ENCODE data around the gene MARCHF10. TPM values are rescaled to one million over a fixed set of nuclear protein-coding genes. Genes with fewer than 3 reads are reported as not detected.

Gene MARCHF10
- total and polyA plus RNA-seq, 9 donors: 0.09 to 1.1 (median 0.42) TPM

- H3K27me3 ChIP-seq (ENCODE audit: control insufficient read depth, insufficient read depth, low read length): no peaks in the 10 kb centered on the region
- peaks cover 2% of the 10 kb centered on the region for H3K4me1 ChIP-seq (ENCODE audit: control insufficient read depth, insufficient read depth, low read length)
- WGBS (ENCODE audit: insufficient coverage): no CpG with 5 or more reads among the region's 1 CpG
- no peaks in the 10 kb centered on the region for H3K9me3 ChIP-seq (replicated peaks; ENCODE audit: control insufficient read depth, low read depth, low read length)
- H3K4me3 ChIP-seq (ENCODE audit: low read length): no peak overlapping the region
- no peak overlapping the region for H3K27ac ChIP-seq (ENCODE audit: low read length)
- no peaks in the 10 kb centered on the region for H3K36me3 ChIP-seq (ENCODE audit: control insufficient read depth, insufficient read depth, low read length)
- DNase-seq: no peak
Measured at GRCh38 chr17:62722625-62723024, 85.5 kb downstream of the MARCHF10 start.

GRCh38 chr17:62720126-62720850 is 87.8 kb downstream of the MARCHF10 start:
- WGBS (ENCODE audit: insufficient coverage): no CpG with 5 or more reads among the region's 3 CpGs
- Histone ChIP-seq H3K9me3 (replicated peaks; ENCODE audit: control insufficient read depth, low read depth, low read length) (no peaks in the 10 kb centered on the region), H3K36me3 (ENCODE audit: control insufficient read depth, insufficient read depth, low read length) (no peaks in the 10 kb centered on the region), H3K4me1 (ENCODE audit: control insufficient read depth, insufficient read depth, low read length) (peaks cover 2% of the 10 kb centered on the region), H3K4me3 (ENCODE audit: low read length) (no peak overlapping the region), H3K27me3 (ENCODE audit: control insufficient read depth, insufficient read depth, low read length) (no peaks in the 10 kb centered on the region), H3K27ac (ENCODE audit: low read length) (no peak overlapping the region)
- DNase-seq: no peak

- Histone ChIP-seq H3K4me1 (ENCODE audit: control insufficient read depth, insufficient read depth, low read length) (peaks cover 2% of the 10 kb centered on the region), H3K36me3 (ENCODE audit: control insufficient read depth, insufficient read depth, low read length) (no peaks in the 10 kb centered on the region), H3K9me3 (replicated peaks; ENCODE audit: control insufficient read depth, low read depth, low read length) (no peaks in the 10 kb centered on the region), H3K4me3 (ENCODE audit: low read length) (no peak overlapping the region), H3K27ac (ENCODE audit: low read length) (no peak overlapping the region), H3K27me3 (ENCODE audit: control insufficient read depth, insufficient read depth, low read length) (no peaks in the 10 kb centered on the region)
- no peak for DNase-seq
- no CpG with 5 or more reads among the region's 1 CpG for WGBS (ENCODE audit: insufficient coverage)
Measured at GRCh38 chr17:62719586-62719985, 88.5 kb downstream of the MARCHF10 start.

GRCh38 chr17:62718429-62718828 is 89.7 kb downstream of the MARCHF10 start:
- DNase-seq: no peak
- Histone ChIP-seq H3K4me3 (ENCODE audit: low read length) (no peak overlapping the region), H3K27me3 (ENCODE audit: control insufficient read depth, insufficient read depth, low read length) (no peaks in the 10 kb centered on the region), H3K36me3 (ENCODE audit: control insufficient read depth, insufficient read depth, low read length) (no peaks in the 10 kb centered on the region), H3K9me3 (replicated peaks; ENCODE audit: control insufficient read depth, low read depth, low read length) (no peaks in the 10 kb centered on the region), H3K27ac (ENCODE audit: low read length) (no peak overlapping the region), H3K4me1 (ENCODE audit: control insufficient read depth, insufficient read depth, low read length) (peaks cover 3% of the 10 kb centered on the region)
- 80% methylated on average over 6 of the region's 11 CpGs for WGBS (ENCODE audit: insufficient coverage)

DNA sequence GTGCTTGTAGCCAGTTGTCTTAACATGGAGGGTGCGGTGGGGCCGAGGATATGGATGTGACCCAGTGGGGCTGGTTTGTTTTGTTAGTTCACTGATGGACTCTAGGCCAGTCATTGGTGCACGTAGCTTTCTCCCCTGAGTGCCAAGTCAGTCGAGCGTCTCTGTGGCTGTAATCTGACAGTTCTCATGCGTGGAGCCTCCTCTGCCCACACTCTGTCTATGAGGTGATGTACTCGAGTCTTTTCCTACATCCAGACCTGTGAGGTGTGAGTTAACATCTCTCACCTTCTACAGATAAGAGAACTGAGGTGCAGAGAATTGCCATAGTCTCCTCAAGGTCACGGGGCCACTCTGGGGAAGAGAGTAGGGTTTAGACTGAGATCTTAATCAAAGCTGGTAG is 90.2 kb downstream of the MARCHF10 start:
- DNase-seq: no peak
- H3K4me1 ChIP-seq (ENCODE audit: control insufficient read depth, insufficient read depth, low read length): peaks cover 3% of the 10 kb centered on the region
- H3K27me3 ChIP-seq (ENCODE audit: control insufficient read depth, insufficient read depth, low read length): no peaks in the 10 kb centered on the region
- WGBS (ENCODE audit: insufficient coverage): 90% methylated on average over 2 of the region's 8 CpGs
- H3K4me3 ChIP-seq (ENCODE audit: low read length): no peak overlapping the region
- H3K36me3 ChIP-seq (ENCODE audit: control insufficient read depth, insufficient read depth, low read length): no peaks in the 10 kb centered on the region
- H3K9me3 ChIP-seq (replicated peaks; ENCODE audit: control insufficient read depth, low read depth, low read length): no peaks in the 10 kb centered on the region
- no peak overlapping the region for H3K27ac ChIP-seq (ENCODE audit: low read length)

- H3K4me1 ChIP-seq (ENCODE audit: control insufficient read depth, insufficient read depth, low read length): peaks cover 3% of the 10 kb centered on the region
- no peak overlapping the region for H3K4me3 ChIP-seq (ENCODE audit: low read length)
- H3K27ac ChIP-seq (ENCODE audit: low read length): no peak overlapping the region
- no peaks in the 10 kb centered on the region for H3K36me3 ChIP-seq (ENCODE audit: control insufficient read depth, insufficient read depth, low read length)
- no peak for DNase-seq
- no peaks in the 10 kb centered on the region for H3K9me3 ChIP-seq (replicated peaks; ENCODE audit: control insufficient read depth, low read depth, low read length)
- no peaks in the 10 kb centered on the region for H3K27me3 ChIP-seq (ENCODE audit: control insufficient read depth, insufficient read depth, low read length)
- WGBS (ENCODE audit: insufficient coverage): 100% methylated on average over 3 of the region's 6 CpGs
Measured at GRCh38 chr17:62717589-62717855, 90.6 kb downstream of the MARCHF10 start.

DNA sequence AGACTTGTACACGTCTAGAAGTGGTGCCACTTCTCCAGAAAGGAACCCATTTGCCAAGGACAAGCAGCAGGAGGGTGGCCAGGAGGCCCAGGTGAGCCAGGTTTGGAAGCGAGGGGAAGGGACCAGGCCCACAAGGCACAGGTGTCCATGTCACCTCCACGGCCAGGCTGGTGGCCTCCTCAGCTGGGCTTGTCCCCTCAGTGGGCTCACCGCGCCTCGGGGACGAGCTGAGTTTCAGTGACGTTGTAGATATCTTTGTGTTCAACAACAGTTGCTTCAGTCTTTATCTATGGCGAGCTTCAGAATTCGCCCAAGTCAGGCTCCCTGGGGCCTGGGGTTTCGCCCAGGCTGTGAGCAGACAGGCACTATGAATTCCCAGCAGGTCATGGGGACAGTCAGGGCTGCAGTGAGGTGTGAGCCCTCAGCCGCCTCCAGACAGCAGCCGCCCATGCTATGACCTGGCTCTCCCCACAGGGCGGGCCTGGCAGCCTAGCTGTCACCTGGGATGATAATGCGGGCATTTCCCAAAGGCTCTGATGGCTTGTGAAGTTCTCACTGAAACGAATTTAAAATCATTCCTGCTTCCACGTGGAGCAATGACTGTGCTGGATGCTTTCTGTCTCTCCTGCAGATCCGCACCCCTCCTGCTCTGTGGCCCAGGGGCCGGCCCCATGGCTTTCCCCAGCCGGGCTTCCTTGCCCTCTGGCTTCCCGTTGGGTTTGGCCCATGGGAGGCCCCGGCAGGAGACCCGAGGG is 91.1 kb downstream of the MARCHF10 start:
- no peaks in the 10 kb centered on the region for H3K36me3 ChIP-seq (ENCODE audit: control insufficient read depth, insufficient read depth, low read length)
- 88% methylated on average over 23 of the region's 23 CpGs for WGBS (ENCODE audit: insufficient coverage)
- H3K4me1 ChIP-seq (ENCODE audit: control insufficient read depth, insufficient read depth, low read length): peaks cover 9% of the 10 kb centered on the region
- H3K27ac ChIP-seq (ENCODE audit: low read length): no peak overlapping the region
- no peaks in the 10 kb centered on the region for H3K9me3 ChIP-seq (replicated peaks; ENCODE audit: control insufficient read depth, low read depth, low read length)
- no peaks in the 10 kb centered on the region for H3K27me3 ChIP-seq (ENCODE audit: control insufficient read depth, insufficient read depth, low read length)
- H3K4me3 ChIP-seq (ENCODE audit: low read length): no peak overlapping the region
- no peak for DNase-seq

- WGBS (ENCODE audit: insufficient coverage): 82% methylated on average over 14 of the region's 18 CpGs
- Histone ChIP-seq H3K27ac (ENCODE audit: low read length) (no peak overlapping the region), H3K4me1 (ENCODE audit: control insufficient read depth, insufficient read depth, low read length) (peaks cover 9% of the 10 kb centered on the region), H3K36me3 (ENCODE audit: control insufficient read depth, insufficient read depth, low read length) (no peaks in the 10 kb centered on the region), H3K27me3 (ENCODE audit: control insufficient read depth, insufficient read depth, low read length) (no peaks in the 10 kb centered on the region), H3K4me3 (ENCODE audit: low read length) (no peak overlapping the region), H3K9me3 (replicated peaks; ENCODE audit: control insufficient read depth, low read depth, low read length) (no peaks in the 10 kb centered on the region)
- DNase-seq: no peak
Measured at GRCh38 chr17:62715882-62716390, 92.2 kb downstream of the MARCHF10 start.

- no peak overlapping the region for H3K4me3 ChIP-seq (ENCODE audit: low read length)
- 49% methylated on average over 7 of the region's 8 CpGs for WGBS (ENCODE audit: insufficient coverage)
- DNase-seq: no peak
- H3K27me3 ChIP-seq (ENCODE audit: control insufficient read depth, insufficient read depth, low read length): no peaks in the 10 kb centered on the region
- H3K27ac ChIP-seq (ENCODE audit: low read length): peak overlapping the region; percentile 67
- no peaks in the 10 kb centered on the region for H3K9me3 ChIP-seq (replicated peaks; ENCODE audit: control insufficient read depth, low read depth, low read length)
- H3K4me1 ChIP-seq (ENCODE audit: control insufficient read depth, insufficient read depth, low read length): peaks cover 9% of the 10 kb centered on the region
- H3K36me3 ChIP-seq (ENCODE audit: control insufficient read depth, insufficient read depth, low read length): no peaks in the 10 kb centered on the region
Measured at GRCh38 chr17:62714016-62714777, 93.9 kb downstream of the MARCHF10 start.

Data from muscle of leg (tissue), 11 donors.